SK-N-SH (cell line): ENCODE data around the gene RAD51B.

Experiments
- CTCF ChIP-seq: fragments of 200-600 bp; sonication (generic); IDR thresholded peaks from 2 replicates; pipeline ENCODE4 v1.6.1; 2017; ENCODE audit warnings: antibody characterized with exemption, mild to moderate bottlenecking, moderate library complexity
- MAX ChIP-seq: IDR thresholded peaks from 2 replicates; pipeline ENCODE4 v1.4.0; 2012; ENCODE audit warnings: low read depth
- POLR2AphosphoS5 ChIP-seq: IDR thresholded peaks from 2 replicates; pipeline ENCODE4 v1.6.1; 2012; ENCODE audit warnings: low read depth, low read length
- REST ChIP-seq: IDR thresholded peaks from 2 replicates; pipeline ENCODE4 v1.6.1; 2012; ENCODE audit warnings: mild to moderate bottlenecking, low read depth, low read length, moderate library complexity
- SIN3A ChIP-seq: IDR thresholded peaks from 2 replicates; pipeline ENCODE4 v1.6.1; 2012; ENCODE audit warnings: low read depth, mild to moderate bottlenecking, low read length, moderate library complexity, borderline replicate concordance
- USF1 ChIP-seq: IDR thresholded peaks from 2 replicates; pipeline ENCODE4 v1.4.0; 2012; ENCODE audit warnings: low read depth, borderline replicate concordance

- TF ChIP-seq CTCF (no peak), USF1 (no peak), SIN3A (no peak), REST (no peak), MAX (no peak), POLR2AphosphoS5 (no peak)
Measured at GRCh38 chr14:68157971-68158371, 338.4 kb downstream of the RAD51B start.
